HG03432 (cell line): ENCODE measurements around the gene APOBR.
"Not testable (repeated sequence)": the region's sequence is repeated elsewhere in the genome, so short reads cannot be mapped to it uniquely, and the experiment has no call there.

Experiments
- ATAC-seq: cut with Tn5 transposase; IDR thresholded peaks from one replicate; pipeline ENCODE4 v1.9.1; 2021; ENCODE audit warnings: mild to moderate bottlenecking, moderate library complexity; ENCODE audit not compliant: unreplicated experiment

The APOBR gene, protein sequence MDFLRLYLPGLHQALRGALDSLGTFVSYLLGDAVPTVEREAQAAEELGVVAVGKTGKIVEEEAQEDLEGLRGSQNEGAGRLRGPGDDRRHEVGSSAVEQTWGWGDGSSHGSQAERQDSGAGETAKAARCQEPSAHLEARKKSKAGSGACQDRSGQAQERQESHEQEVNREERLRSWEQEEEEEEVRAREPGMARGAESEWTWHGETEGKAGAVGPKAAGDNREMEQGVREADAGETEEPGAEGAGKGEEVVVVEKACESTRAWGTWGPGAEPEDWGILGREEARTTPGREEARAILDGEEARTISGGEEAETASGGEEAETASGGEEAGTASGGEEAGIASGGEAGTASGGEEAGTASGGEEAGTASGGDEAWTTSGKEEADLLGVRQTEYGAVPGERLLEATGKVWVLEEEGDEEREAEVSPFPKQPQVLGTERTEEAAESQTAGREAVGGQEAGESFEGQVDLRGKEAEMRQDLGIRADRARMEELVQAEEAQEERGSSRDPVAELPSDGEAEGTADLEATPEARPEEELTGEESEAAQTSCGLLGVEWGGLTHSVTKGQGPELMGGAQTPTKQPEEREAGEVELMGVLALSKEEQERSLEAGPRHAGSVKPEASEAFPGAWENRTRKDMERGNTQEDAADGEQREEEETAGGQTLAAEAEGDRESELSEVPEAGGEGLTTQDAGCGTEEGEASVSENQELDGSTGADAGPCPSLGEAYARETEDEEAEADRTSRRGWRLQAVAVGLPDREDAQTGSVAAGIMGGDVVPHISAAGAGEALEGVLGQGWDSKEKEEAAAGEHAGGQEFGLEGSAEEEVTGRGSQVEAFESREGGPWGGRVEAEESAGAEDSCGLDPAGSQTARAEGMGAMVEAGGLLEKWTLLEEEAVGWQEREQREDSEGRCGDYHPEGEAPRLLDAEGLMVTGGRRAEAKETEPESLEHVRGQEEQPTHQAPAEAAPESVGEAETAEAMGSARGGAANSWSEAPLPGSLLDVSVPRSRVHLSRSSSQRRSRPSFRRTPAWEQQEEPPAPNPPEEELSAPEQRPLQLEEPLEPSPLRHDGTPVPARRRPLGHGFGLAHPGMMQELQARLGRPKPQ

DNA sequence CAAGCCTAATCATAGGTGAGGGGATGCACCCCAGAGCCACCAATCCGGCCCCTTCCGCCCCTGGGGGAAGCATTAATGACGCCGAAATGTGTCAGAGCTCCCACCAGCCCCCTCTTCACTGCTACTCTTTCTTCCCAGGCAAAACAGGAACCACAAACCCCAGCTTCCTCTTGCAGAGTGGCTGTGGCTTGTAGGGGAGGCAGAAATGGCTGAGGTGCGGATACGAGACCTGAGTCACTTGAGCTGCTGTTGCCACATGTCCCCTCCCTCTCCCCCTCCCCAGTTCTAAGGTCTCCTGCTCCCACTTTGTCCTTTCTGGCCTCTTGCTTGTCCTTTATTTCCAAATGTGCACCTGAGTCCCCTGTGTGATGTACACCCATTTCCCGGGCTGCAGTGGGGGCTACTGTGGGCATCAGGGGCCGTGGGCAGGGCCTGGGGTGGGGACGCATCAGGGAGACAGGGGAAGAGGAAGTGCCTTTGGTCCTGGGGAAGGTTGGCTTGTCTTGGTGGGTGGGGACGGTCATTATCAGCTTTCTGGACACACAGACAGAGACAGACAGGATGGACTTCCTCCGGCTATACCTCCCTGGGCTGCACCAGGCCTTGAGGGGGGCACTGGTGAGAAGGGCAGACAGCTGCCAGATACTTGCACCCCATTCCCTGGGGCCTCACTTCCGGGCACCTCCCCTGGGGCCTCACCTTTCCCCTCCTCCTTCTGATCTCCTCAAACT is at the start of gene APOBR:
Gene APOBR (plus strand): TSS at position 523 of the 731 bp plus-strand sequence. CDS start 39 bp downstream, at position 562.
- ATAC-seq = peak; percentile 56

DNA sequence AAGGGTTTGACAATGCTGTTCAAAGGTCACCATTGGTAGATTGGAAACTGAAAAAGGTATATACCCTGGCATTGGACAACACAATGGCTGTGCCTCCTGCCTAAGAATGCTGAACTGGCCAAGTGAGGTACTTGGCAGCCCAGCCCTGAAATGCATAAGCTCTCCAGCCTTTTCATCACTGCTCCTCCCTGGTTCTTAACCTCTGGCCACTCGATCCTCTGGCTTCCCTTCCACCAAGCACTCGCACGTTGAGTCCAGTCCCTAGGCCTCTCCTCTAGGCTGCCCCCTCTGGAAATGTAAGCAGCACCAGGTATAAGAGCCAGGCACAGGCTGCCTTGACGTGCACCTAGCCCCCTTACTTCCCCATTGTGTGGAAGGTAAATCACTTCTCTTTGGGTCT is 48.1 kb upstream of the APOBR start:
- ATAC-seq = not testable (repeated sequence)

DNA sequence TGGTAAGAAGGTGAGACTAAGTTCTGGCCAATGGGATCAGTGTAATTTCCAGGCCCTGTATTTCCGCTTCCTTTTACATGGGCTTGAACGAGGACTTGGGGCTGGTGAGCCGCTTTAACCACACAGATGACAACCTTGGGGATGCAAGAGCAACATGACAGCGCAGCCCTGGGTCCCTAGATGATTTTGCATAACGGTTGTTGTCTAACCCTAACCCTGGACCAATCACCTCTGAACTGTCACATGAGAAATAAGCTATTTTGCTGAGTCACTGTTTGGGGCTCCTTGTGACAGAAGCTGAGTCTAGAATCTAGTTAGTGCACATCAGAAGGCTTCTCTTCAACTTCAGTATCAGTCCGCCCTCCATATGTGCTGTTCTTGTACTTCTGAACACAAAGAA is 47.4 kb upstream of the APOBR start:
- ATAC-seq = not testable (repeated sequence)

DNA sequence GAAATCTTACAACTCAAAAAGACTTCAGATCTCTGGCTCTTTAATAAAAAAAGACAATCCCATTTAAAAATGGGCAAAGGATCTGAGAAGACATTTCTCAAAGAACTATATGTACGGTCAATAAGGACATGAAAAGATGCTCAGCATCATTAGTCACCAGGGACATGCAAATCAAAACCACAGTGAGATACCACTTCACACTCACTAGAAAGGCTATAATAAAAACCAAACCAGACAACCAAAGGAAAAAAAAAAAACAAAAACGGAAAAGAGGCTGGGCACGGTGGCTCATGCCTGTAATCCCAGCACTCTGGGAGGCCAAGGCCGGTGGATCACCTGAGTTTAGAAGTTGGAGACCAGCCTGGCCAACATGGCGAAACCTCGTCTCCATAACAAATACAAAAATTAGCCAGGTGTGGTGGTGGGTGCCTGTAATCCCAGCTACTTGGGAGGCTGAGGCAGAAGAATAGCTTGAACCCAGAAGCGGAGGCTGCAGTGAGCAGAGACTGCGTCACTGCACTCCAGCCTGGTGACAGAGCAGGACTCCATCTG is 20.7 kb upstream of the APOBR start:
- ATAC-seq = no peak

DNA sequence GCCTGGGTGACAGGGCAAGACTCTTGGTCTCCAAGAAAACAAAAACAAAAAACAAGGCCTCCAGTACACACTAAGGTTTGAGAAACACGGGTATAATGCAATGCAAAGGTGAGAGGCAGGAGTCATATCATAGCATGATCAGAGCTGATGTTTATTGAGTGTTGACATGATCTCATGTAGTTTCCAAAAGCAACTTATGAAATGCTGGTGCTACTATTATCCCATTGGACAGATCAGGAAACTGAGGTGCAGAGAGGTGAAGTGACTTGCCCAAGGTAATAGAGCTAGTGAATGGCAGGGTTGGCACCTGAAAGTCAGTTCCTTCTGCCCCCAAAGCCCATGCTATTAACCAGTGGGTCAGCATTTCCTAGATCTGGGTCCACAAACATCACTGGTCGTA is 19.2 kb upstream of the APOBR start:
- no peak for ATAC-seq

DNA sequence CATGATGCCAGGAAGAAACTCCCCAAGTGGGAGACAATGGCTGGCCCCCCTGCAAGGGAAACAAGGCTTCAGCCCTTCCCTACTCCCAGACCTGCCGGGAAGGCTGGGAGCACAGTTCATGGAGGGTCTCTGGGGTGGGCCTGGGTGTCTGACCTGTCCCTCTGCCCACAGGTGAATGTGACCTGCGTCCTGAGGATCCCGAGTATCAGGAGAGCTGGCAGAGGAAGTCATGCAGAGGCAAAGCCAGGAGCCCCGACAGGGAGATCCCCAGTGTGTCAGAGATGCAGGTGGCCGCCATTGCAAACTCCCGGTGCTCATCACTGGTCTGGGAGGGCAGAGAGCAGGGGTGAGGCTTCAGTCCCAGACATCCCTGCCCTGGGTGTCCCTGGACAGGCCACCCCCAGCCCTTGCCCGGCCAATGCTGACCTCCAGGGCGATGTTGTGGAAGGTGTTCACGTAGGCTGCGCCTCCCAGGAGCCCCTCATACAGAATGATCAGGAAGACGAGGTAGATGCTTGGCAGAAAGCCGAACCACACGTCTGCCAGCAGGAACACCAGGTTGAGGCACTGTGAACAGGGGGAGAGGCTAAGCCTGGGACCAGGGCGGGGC is 17.0 kb upstream of the APOBR start:
- no peak for ATAC-seq

DNA sequence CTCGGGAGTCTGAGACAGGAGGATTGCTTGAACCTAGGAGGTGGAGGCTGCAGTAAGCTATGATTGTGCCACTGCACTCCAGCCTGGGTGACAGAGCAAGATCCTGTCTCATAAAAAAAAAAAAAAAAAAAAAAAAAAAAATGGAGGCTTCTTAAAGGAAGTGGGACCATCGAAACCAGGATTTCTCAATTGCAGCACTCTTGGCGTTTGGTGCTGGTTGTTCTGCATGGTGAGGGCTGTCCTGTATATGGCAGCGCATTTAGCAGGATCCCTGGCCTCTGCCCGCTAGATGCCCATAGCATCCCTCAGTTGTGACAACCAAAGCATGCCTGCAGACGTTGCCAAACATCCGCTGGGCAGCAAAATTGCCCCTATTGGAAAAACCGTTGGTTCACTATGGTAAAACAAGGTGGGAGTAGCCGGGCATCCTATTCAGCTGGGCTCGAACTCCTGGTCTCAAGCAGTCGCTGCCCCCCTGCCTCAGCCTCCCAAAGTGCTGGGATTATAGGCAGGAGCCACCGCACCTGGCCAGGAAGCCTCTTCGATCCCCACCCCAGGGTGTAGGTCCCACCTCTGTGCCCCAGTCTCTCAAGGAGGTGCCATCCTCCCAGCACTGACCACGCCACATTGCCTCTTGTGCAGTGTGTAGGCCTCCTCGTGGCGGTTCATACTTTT is 15.8 kb upstream of the APOBR start:
- ATAC-seq = no peak

DNA sequence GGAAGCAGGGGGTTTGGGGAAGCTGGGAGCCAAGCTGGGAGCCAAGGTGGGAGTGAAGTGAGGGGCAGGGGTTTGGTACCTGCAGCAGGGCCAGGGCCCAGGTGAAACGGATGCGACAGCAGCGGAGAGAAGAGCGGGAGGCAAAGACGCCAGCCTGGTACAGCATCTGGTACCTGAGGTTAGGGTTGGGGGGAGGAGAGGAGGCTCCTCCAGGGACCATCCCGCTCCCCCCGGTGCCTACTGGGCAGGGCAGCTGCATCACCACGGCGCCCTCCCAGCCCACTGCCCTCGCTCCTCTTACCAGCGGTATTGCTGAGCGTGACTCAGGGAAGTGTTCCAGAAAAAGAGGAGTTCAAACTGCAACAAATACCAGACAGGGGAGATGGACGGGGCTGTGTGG is 12.4 kb upstream of the APOBR start:
- no peak for ATAC-seq

DNA sequence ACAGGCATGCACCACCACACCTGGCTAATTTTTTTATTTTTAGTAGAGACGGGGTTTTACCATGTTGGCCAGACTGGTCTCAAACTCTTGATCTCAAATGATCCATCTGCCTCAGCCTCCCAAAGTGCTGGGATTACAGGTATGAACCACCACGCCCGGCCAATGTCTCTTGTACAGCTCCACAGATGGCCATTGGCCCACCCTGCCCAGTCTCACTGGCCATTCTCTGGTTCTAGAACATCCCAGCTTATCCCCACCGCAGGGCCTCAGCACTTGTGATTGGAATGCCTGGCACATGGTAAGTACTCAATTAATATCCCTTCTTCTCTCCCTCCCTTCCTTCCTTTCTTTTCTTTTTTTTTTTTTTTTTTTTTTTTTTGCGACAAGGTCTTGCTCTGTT is 11.1 kb upstream of the APOBR start:
- not testable (repeated sequence) for ATAC-seq

DNA sequence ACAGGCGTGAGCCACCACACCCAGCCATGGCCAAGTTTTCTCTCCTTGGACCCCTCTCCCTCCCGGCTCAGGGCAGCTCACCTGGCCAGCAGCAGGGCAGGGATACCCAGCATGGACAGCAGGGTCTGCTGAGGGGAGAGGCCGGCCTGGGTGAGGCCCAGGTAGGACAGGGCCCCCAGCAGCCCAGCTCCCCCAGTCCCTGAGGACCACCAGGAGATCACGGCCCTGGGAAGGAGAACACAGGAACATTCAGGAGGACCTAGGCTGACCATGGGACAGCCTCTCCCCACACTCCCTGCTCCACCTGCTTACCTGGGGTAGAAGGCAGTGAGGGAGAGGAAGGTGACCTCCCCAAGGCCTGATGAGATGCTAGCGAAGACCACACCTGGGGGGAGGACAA is 8.2 kb upstream of the APOBR start:
- ATAC-seq = no peak

DNA sequence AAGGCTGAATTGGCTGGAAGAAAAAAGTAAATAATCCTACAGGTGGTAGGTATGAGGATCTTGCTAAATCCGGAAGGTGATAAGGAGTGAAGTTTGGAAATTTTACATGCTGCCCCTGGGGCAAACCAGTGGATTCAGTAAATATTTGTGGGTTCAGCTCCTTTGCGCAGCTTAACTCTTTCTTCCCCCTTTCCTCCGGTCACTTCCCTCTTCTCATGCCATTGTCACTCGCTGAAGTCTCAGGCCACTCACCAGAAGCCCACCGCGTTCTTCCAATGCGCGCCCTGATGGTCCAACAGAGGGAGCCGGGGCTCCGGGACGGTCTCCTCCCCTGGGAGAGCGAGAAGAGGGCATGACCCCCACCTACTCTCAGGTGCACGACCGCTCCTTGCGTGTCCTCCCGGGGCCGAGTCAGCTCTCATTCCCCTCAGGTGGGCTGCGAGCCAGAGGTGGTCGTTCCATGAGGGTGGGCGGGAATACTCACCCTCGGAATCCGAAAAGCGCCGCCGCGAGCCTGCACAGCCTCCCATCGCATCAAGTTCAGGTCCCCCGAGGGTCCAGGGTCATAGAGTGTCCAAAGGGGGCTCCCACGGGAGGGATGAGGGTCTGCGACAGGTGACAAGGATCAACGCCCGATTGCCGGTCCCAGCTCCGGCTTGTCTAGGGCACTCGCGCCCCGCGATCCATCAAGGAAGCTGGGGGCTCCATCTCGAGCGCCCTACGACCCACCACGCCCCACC is 3.0 kb upstream of the APOBR start:
- ATAC-seq = peak; percentile 3

DNA sequence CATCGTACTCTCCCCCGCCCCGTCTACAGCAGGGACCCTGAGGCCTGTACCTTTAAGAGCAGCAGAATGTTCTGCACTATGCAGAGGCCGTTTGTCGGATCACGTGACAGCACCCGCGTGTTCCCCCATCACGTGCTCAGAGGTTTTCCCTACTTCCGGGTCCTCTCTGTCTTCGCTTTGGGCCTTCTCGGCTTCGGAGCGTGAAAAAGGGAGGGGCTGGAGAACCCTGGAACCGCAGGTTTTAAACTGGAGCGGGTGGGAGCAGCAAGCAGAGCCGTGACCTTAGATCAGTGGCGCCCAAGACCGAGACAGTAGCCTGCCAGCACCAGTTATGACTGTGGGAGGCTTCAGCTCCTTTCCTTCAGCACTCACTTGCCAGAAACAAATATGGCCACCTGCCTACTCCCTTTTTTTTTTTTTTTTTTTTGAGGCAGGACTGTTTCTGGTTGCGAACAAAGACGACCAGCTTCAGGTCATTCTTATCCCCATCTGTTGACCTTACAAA is 2.4 kb upstream of the APOBR start, which contains the start of gene CLN3:
Gene CLN3 (minus strand): TSS at position 105 of the 505 bp plus-strand sequence. CDS start 315 bp downstream, outside the sequence.
- ATAC-seq = peak; percentile 69

DNA sequence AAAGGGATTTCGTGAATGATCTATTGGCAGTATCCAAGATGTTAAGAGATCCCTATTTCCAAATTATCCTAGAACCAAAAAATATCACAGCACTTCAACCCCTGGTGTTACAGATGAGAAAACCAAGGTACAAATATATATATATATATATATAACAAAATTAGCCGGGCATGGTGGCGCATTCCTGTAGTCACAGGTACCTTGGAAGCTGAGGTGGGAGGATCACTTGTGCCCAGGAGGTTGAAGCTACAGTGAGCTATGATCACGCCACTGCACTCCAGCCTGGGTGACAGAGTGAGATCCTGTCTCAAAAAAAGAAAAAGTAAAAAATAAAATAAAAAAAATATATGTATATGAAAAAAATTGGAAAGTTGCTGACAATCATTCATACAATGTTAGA is 1.9 kb upstream of the APOBR start:
- ATAC-seq = no peak

DNA sequence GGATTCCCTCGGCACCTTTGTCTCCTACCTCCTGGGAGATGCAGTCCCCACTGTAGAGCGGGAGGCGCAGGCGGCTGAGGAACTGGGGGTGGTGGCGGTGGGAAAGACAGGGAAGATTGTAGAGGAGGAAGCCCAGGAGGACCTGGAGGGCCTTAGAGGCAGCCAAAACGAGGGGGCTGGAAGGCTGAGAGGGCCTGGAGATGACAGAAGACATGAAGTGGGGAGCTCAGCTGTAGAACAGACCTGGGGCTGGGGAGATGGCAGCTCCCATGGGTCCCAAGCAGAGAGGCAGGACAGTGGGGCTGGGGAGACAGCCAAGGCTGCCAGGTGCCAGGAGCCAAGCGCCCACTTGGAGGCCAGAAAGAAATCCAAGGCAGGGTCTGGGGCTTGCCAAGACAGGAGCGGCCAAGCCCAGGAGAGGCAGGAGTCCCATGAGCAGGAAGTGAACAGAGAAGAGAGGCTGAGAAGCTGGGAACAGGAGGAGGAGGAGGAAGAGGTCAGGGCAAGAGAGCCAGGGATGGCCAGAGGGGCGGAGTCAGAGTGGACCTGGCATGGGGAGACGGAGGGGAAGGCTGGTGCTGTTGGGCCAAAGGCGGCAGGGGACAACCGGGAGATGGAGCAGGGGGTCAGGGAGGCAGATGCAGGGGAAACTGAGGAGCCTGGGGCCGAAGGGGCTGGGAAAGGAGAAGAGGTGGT is 803 bp downstream of the APOBR start:
- no peak for ATAC-seq

DNA sequence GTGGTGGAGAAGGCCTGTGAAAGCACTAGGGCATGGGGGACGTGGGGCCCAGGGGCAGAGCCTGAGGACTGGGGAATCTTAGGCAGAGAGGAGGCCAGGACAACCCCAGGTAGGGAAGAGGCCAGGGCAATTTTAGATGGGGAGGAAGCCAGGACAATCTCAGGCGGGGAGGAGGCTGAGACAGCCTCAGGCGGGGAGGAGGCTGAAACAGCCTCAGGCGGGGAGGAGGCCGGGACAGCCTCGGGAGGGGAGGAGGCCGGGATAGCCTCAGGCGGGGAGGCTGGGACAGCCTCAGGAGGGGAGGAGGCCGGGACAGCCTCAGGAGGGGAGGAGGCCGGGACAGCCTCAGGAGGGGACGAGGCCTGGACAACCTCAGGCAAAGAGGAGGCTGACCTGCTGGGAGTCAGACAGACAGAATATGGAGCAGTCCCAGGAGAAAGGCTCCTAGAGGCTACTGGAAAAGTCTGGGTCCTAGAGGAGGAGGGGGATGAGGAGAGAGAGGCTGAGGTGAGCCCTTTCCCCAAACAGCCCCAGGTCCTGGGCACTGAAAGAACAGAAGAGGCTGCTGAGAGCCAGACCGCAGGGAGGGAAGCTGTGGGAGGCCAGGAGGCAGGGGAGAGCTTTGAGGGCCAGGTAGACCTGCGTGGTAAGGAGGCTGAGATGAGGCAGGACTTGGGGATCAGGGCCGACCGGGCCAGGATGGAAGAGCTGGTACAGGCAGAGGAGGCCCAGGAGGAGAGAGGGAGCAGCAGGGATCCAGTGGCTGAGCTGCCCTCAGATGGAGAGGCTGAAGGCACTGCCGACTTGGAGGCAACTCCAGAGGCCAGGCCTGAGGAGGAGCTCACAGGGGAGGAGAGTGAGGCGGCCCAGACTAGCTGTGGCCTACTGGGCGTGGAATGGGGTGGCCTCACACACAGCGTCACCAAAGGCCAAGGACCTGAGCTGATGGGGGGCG is 1.6 kb downstream of the APOBR start:
- no peak for ATAC-seq

DNA sequence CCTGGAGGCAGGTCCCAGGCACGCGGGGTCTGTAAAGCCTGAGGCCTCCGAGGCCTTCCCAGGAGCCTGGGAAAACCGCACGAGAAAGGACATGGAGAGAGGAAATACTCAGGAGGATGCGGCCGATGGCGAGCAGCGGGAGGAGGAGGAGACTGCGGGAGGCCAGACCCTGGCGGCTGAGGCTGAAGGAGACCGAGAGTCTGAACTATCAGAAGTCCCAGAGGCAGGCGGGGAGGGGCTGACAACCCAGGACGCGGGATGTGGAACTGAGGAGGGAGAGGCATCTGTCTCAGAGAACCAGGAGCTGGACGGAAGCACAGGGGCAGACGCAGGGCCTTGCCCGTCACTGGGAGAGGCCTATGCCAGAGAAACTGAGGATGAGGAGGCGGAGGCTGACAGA is 2.4 kb downstream of the APOBR start:
- no peak for ATAC-seq

DNA sequence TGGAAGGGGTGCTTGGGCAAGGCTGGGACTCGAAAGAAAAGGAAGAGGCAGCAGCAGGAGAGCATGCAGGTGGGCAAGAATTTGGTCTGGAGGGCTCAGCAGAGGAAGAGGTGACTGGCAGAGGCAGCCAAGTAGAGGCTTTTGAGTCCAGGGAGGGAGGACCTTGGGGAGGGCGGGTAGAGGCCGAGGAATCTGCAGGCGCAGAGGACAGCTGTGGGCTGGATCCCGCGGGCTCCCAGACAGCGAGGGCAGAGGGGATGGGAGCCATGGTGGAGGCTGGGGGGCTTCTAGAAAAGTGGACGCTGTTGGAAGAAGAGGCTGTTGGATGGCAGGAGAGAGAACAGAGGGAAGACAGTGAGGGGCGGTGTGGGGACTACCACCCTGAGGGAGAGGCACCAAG is 2.9 kb downstream of the APOBR start:
- no peak for ATAC-seq
